Brain pericyte (primary cell): ENCODE measurements around the gene KCNAB2.

Experiments used
- DNase-seq: peaks from one replicate; pipeline ENCODE4 v3.0.0-alpha.2; 2012; ENCODE audit warnings: low read depth, low spot score

The KCNAB2 gene

DNA sequence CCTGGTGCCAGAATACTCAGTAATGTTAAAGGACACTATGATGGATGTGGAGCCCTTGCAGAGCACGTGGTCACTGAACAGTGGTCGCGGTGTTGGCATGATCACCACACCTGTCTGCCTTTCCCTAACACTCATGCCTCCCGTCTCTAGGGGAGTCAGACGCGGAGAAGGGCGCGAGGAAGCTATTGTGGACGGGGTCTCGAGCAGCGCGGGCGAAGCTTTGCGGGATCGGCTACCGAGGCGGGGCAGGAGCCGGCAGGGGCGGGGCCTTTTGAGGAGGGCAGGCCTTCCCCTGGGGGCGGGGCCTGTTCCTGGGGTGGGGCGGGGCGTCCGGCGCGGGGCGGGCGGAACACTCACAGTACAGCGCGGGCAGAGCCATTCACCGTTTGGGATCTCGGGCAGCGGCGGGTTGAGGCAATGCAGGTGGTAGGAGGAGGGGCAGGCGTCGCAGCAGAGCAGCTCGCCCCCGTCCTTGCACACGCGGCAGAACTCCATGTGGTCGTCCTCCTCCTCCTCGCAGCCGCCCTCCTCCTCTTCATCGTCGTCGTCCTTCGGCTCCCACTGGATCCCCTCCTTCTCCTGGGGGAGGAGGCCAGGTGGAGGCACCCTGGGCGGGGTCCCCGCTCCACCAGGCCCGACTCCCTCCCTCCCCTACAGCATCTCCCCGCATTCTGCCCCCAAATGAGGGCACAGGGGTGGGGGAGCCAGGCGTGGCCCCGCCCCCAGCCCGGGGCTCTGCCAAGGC, 103.0 kb downstream of the KCNAB2 start:
- DNase-seq: no peak

DNA sequence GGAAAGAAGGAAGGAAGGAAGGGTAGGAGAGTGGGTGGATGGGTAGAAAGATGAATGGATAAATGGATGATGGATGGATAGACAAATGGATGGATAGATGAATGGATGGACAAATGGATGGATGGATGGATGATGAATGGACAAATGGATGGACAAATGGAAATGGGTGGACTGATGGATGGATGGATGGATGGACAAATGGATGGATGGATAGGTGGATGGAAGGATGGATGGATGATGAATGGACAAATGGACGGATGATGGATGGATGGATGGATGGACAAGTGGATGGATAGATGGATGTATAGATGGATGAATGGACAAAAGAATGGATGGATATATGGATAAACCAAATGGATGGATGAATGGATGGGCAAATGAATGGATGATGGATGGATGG, 103.9 kb downstream of the KCNAB2 start:
- no peak for DNase-seq

DNA sequence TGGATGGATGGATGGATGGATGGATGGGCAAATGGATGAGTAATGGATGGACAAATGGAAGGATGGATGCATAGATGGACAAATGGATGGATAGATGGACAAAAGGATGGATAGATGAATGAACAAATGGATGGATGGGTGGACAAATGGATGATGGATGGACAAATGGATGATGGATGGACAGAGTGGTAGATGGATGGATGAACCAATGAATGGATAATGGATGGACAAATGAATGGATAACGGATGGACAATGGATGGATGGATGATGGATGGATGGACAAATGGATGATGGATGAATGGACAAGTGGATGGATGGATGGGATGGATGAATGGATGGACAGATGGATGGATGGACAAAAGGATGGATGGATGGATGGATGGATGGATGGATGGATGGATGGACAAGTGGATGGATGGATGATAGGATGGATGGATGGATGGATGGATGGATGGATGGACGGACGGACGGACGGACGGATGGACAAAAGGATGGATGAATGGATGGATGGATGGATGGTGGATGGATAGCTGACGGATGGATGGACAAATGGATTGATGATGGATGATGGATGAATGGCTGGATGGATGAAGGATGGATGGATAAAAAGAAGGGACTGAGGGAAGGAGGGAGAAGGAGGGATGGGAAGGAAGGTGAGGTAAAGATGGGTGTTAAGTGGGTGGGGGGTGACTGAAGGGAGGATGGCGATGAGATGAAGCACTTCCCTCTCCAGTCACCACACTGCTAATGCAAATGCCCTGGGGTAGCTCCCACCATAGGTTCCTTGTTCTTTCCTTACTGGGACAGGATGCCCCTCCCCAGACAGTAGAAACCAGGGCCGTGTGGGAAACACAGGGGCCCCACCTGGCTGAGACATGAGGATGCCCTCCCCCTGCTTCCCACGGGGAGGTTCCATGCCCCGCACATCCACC, 104.6 kb downstream of the KCNAB2 start:
- DNase-seq: no peak
